ENCODE data around the gene CAMLG. TPM values are rescaled to one million over a fixed set of nuclear protein-coding genes. Genes with fewer than 3 reads are reported as not detected.
A peak's percentile ranks its signal among the peaks of the same experiment; 100 is the strongest.
"Not testable (repeated sequence)": the region's sequence is repeated elsewhere in the genome, so short reads cannot be mapped to it uniquely, and the experiment has no call there.

Gene CAMLG
- 10 to 100 TPM; 26.7 to 34.6 (median 32.5) TPM for total RNA-seq
- 48.0 TPM for total RNA-seq (2013)
- total RNA-seq, result 37.5 to 96.2 (median 71.4) reads per million in 29 experiments

GRCh38 chr5:134738133-134738962, at the start of gene CAMLG:
TSS of gene CAMLG (plus strand) at chr5:134738548. CDS start at chr5:134738621, 73 bp downstream.
- H3K4me1 Mint-ChIP-seq, result peaks cover 25 to 36% (median 29%) of the 10 kb centered on the region in 3 donors
- no peaks in the 10 kb centered on the region for H3K36me3 Mint-ChIP-seq
- Histone ChIP-seq H3K4me1 (ENCODE audit: control insufficient read depth in 1 of 2, extremely low read depth in 1 of 2, insufficient read depth in 2 of 2, low read length in 2 of 2) (peaks cover 9 to 26% of the 10 kb centered on the region in 2 experiments), H3K9me3 (no peaks in the 10 kb centered on the region), H3K4me3 (ENCODE audit: control insufficient read depth in 1 of 2, extremely low read depth in 1 of 2, low read length in 1 of 2) (peak within 1 kb of the TSS; percentile 73 to 76), H3K27me3 (replicated peaks in 1 of 2; ENCODE audit: control insufficient read depth in 2 of 2, extremely low read depth in 1 of 2, insufficient read depth in 2 of 2, low read length in 1 of 2) (no peaks in the 10 kb centered on the region), H3K36me3 (ENCODE audit: control insufficient read depth in 2 of 2, extremely low read depth in 1 of 2, insufficient read depth in 1 of 2, low read length in 1 of 2) (peaks cover 0 to 8% of the 10 kb centered on the region in 2 donors), H3K27ac (ENCODE audit: low read length) (peak within 1 kb of the TSS; percentile 86)
- POLR2A ChIA-PET, result interaction anchor here in 1 of 2 donors (0.6 to 1.1 kb wide), 2 partner anchors 20 to 166 kb away, joined by 4 to 7 read pairs; partner anchors contain the start of genes DDX46 and PCBD2
- no peaks in the 10 kb centered on the region for H3K9me3 Mint-ChIP-seq
- peak within 1 kb of the TSS; percentile 90 to 95 (median 91) for H3K4me3 Mint-ChIP-seq
- CTCF ChIA-PET, result interaction anchor here (0.5 to 1.4 kb wide), 17 partner anchors 9 to 1973 kb away, joined by 3 to 19 read pairs (median 6); partner anchors contain the start of genes C5orf24 (in 1 of the 2), DDX46 (in 1 of the 2) and PCBD2 (in 1 of the 2)
- ATAC-seq (replicated peaks in 1 of 4), result peak; percentile 96 to 98 (median 98)
- under 1% methylated on average over 56 of the region's 66 CpGs for whole genome bisulfite sequencing (ENCODE audit: insufficient coverage)
- DNase-seq, result peak; percentile 92 to 99 (median 96)
- H3K27me3 Mint-ChIP-seq, result no peaks in the 10 kb centered on the region
- peak within 1 kb of the TSS; percentile 83 to 96 for H3K27ac Mint-ChIP-seq

- H3K27ac ChIP-seq (ENCODE audit: low read length); H3K27me3 Mint-ChIP-seq; ATAC-seq (replicated peaks in 1 of 4); H3K9me3 Mint-ChIP-seq; H3K4me1 Mint-ChIP-seq; H3K27me3 ChIP-seq (replicated peaks in 1 of 2; ENCODE audit: control insufficient read depth in 2 of 2, extremely low read depth in 1 of 2, insufficient read depth in 2 of 2, low read length in 1 of 2); H3K4me3 ChIP-seq (ENCODE audit: control insufficient read depth in 1 of 2, extremely low read depth in 1 of 2, low read length in 1 of 2); H3K4me3 Mint-ChIP-seq; POLR2A ChIA-PET; H3K4me1 ChIP-seq (ENCODE audit: control insufficient read depth in 1 of 2, extremely low read depth in 1 of 2, insufficient read depth in 2 of 2, low read length in 2 of 2); DNase-seq; H3K27ac Mint-ChIP-seq; H3K9me3 ChIP-seq: not testable (repeated sequence)
- H3K36me3 Mint-ChIP-seq, result peaks cover 47% of the 10 kb centered on the region
- WGBS (ENCODE audit: insufficient coverage), result 100% methylated on average over 6 of the region's 8 CpGs
- peaks cover 11 to 55% of the 10 kb centered on the region in 2 donors for H3K36me3 ChIP-seq (ENCODE audit: control insufficient read depth in 2 of 2, extremely low read depth in 1 of 2, insufficient read depth in 1 of 2, low read length in 1 of 2)
- CTCF ChIA-PET, result interaction anchor here in 1 of 2 donors (0.6 kb wide), 1 partner anchor 59 kb away, joined by 3 read pairs; no protein-coding TSS in a partner anchor
Measured at GRCh38 chr5:134690144-134690543, 48.2 kb upstream of the CAMLG start.

- H3K27me3 Mint-ChIP-seq, result no peaks in the 10 kb centered on the region
- H3K36me3 Mint-ChIP-seq, result peaks cover 37% of the 10 kb centered on the region
- Histone ChIP-seq H3K4me3 (ENCODE audit: control insufficient read depth in 1 of 2, extremely low read depth in 1 of 2, low read length in 1 of 2) (no peak overlapping the region), H3K36me3 (ENCODE audit: control insufficient read depth in 2 of 2, extremely low read depth in 1 of 2, insufficient read depth in 1 of 2, low read length in 1 of 2) (peaks cover 11 to 54% of the 10 kb centered on the region in 2 donors), H3K4me1 (ENCODE audit: control insufficient read depth in 1 of 2, extremely low read depth in 1 of 2, insufficient read depth in 2 of 2, low read length in 2 of 2) (no peaks in the 10 kb centered on the region), H3K9me3 (no peaks in the 10 kb centered on the region), H3K27ac (ENCODE audit: low read length) (no peak overlapping the region), H3K27me3 (replicated peaks in 1 of 2; ENCODE audit: control insufficient read depth in 2 of 2, extremely low read depth in 1 of 2, insufficient read depth in 2 of 2, low read length in 1 of 2) (no peaks in the 10 kb centered on the region)
- H3K4me3 Mint-ChIP-seq, result no peak overlapping the region
- H3K9me3 Mint-ChIP-seq, result no peaks in the 10 kb centered on the region
- no peaks in the 10 kb centered on the region for H3K4me1 Mint-ChIP-seq
- DNase-seq, result no peak
- ChIA-PET CTCF (no interaction called here), POLR2A (no interaction called here)
- no peak for ATAC-seq (replicated peaks in 1 of 4)
- no peak overlapping the region for H3K27ac Mint-ChIP-seq
Measured at GRCh38 chr5:134692722-134693121, 45.6 kb upstream of the CAMLG start.

GRCh38 chr5:134708301-134708700, 30.0 kb upstream of the CAMLG start:
- Histone ChIP-seq H3K36me3 (ENCODE audit: control insufficient read depth in 2 of 2, extremely low read depth in 1 of 2, insufficient read depth in 1 of 2, low read length in 1 of 2) (peaks cover 0 to 53% of the 10 kb centered on the region in 2 donors), H3K4me1 (ENCODE audit: control insufficient read depth in 1 of 2, extremely low read depth in 1 of 2, insufficient read depth in 2 of 2, low read length in 2 of 2) (no peaks in the 10 kb centered on the region), H3K27ac (ENCODE audit: low read length) (no peak overlapping the region), H3K4me3 (ENCODE audit: control insufficient read depth in 1 of 2, extremely low read depth in 1 of 2, low read length in 1 of 2) (no peak overlapping the region), H3K9me3 (no peaks in the 10 kb centered on the region), H3K27me3 (replicated peaks in 1 of 2; ENCODE audit: control insufficient read depth in 2 of 2, extremely low read depth in 1 of 2, insufficient read depth in 2 of 2, low read length in 1 of 2) (no peaks in the 10 kb centered on the region)
- peaks cover 40% of the 10 kb centered on the region for H3K36me3 Mint-ChIP-seq
- ATAC-seq (replicated peaks in 1 of 4), result no peak
- no CpG with 5 or more reads among the region's 1 CpG for WGBS (ENCODE audit: insufficient coverage)
- H3K9me3 Mint-ChIP-seq, result no peaks in the 10 kb centered on the region
- no peak overlapping the region for H3K4me3 Mint-ChIP-seq
- no peak overlapping the region for H3K27ac Mint-ChIP-seq
- no peaks in the 10 kb centered on the region for H3K27me3 Mint-ChIP-seq
- CTCF ChIA-PET, result interaction anchor here in 1 of 2 donors (0.6 kb wide), 1 partner anchor 11 kb away, joined by 3 read pairs; no protein-coding TSS in a partner anchor
- no peak for DNase-seq
- H3K4me1 Mint-ChIP-seq, result no peaks in the 10 kb centered on the region
- POLR2A ChIA-PET, result no interaction called here

GRCh38 chr5:134714120-134714519, 24.2 kb upstream of the CAMLG start:
- Histone ChIP-seq H3K27me3 (replicated peaks in 1 of 2; ENCODE audit: control insufficient read depth in 2 of 2, extremely low read depth in 1 of 2, insufficient read depth in 2 of 2, low read length in 1 of 2) (no peaks in the 10 kb centered on the region), H3K27ac (ENCODE audit: low read length) (no peak overlapping the region), H3K36me3 (ENCODE audit: control insufficient read depth in 2 of 2, extremely low read depth in 1 of 2, insufficient read depth in 1 of 2, low read length in 1 of 2) (peaks cover 0 to 61% of the 10 kb centered on the region in 2 donors), H3K4me1 (ENCODE audit: control insufficient read depth in 1 of 2, extremely low read depth in 1 of 2, insufficient read depth in 2 of 2, low read length in 2 of 2) (no peaks in the 10 kb centered on the region), H3K9me3 (no peaks in the 10 kb centered on the region), H3K4me3 (ENCODE audit: control insufficient read depth in 1 of 2, extremely low read depth in 1 of 2, low read length in 1 of 2) (no peak overlapping the region)
- CTCF ChIA-PET, result no interaction called here
- ATAC-seq (replicated peaks in 1 of 4) (no peak), DNase-seq (no peak)
- no peaks in the 10 kb centered on the region for H3K9me3 Mint-ChIP-seq
- H3K4me3 Mint-ChIP-seq, result no peak overlapping the region
- peaks cover 45% of the 10 kb centered on the region for H3K36me3 Mint-ChIP-seq
- POLR2A ChIA-PET, result interaction anchor here in 1 of 2 donors (0.6 kb wide), 1 partner anchor 191 kb away, joined by 3 read pairs; the partner anchor contains the start of gene PCBD2
- no peak overlapping the region for H3K27ac Mint-ChIP-seq
- 100% methylated on average over 1 of the region's 5 CpGs for WGBS (ENCODE audit: insufficient coverage)
- no peaks in the 10 kb centered on the region for H3K27me3 Mint-ChIP-seq
- no peaks in the 10 kb centered on the region for H3K4me1 Mint-ChIP-seq

- no peaks in the 10 kb centered on the region for H3K9me3 ChIP-seq
- H3K27ac ChIP-seq (ENCODE audit: low read length), result no peak overlapping the region
- Mint-ChIP-seq H3K27me3 (no peaks in the 10 kb centered on the region), H3K4me3 (no peak overlapping the region), H3K4me1 (no peaks in the 10 kb centered on the region), H3K9me3 (no peaks in the 10 kb centered on the region), H3K36me3 (peaks cover 41% of the 10 kb centered on the region), H3K27ac (no peak overlapping the region)
- no peaks in the 10 kb centered on the region for H3K4me1 ChIP-seq (ENCODE audit: control insufficient read depth in 1 of 2, extremely low read depth in 1 of 2, insufficient read depth in 2 of 2, low read length in 2 of 2)
- DNase-seq (no peak), ATAC-seq (replicated peaks in 1 of 4) (no peak)
- peaks cover 0 to 61% of the 10 kb centered on the region in 2 donors for H3K36me3 ChIP-seq (ENCODE audit: control insufficient read depth in 2 of 2, extremely low read depth in 1 of 2, insufficient read depth in 1 of 2, low read length in 1 of 2)
- no peak overlapping the region for H3K4me3 ChIP-seq (ENCODE audit: control insufficient read depth in 1 of 2, extremely low read depth in 1 of 2, low read length in 1 of 2)
- POLR2A ChIA-PET, result interaction anchor here in 1 of 2 donors (0.6 kb wide), 1 partner anchor 190 kb away, joined by 3 read pairs; the partner anchor contains the start of gene PCBD2
- CTCF ChIA-PET, result interaction anchor here in 1 of 2 donors (0.6 kb wide), 1 partner anchor 22 kb away, joined by 3 read pairs; no protein-coding TSS in a partner anchor
- no peaks in the 10 kb centered on the region for H3K27me3 ChIP-seq (replicated peaks in 1 of 2; ENCODE audit: control insufficient read depth in 2 of 2, extremely low read depth in 1 of 2, insufficient read depth in 2 of 2, low read length in 1 of 2)
- no CpG with 5 or more reads among the region's 3 CpGs for WGBS (ENCODE audit: insufficient coverage)
Measured at GRCh38 chr5:134714541-134714940, 23.8 kb upstream of the CAMLG start.
